ENCODE data around the gene DEGS2. TPM values are rescaled to one million over a fixed set of nuclear protein-coding genes. Genes with fewer than 3 reads are reported as not detected.

Gene DEGS2
- total RNA-seq, 1 experiment from 2014 or later = not detected

- Histone ChIP-seq H3K36me3 (ENCODE audit: insufficient read depth, low read length, poor library complexity, severe bottlenecking) (no peaks in the 10 kb centered on the region), H3K27ac (ENCODE audit: low read depth, low read length, poor library complexity, severe bottlenecking) (no peak overlapping the region), H3K27me3 (replicated peaks; ENCODE audit: insufficient read depth, low read depth, low read length, poor library complexity) (no peaks in the 10 kb centered on the region), H3K9me3 (ENCODE audit: low read depth, low read length, poor library complexity, severe bottlenecking) (no peaks in the 10 kb centered on the region), H3K4me1 (ENCODE audit: insufficient read depth, low read length, poor library complexity, severe bottlenecking) (no peaks in the 10 kb centered on the region), H3K4me3 (ENCODE audit: low read depth, low read length, poor library complexity, severe bottlenecking) (no peak overlapping the region)
- intact Hi-C loops (cut with micrococcal nuclease; ENCODE audit: unreplicated experiment) = no loop called here
- no TSS peak for BruUV-seq (replicated peaks)
- ChIA-PET CTCF (no interaction called here), POLR2A (ENCODE audit: low non-redundant PET) (no interaction called here)
- TF ChIP-seq EZH2 (IDR thresholded peaks at IDR 0.05; ENCODE audit: borderline replicate concordance, low read depth, low read length, poor library complexity, severe bottlenecking) = no peak
- TF ChIP-seq CTCF (conservative IDR thresholded peaks at IDR 0.05; ENCODE audit: low read depth, low read length) = no peak
- DNase-seq (ENCODE audit: low spot score) = no peak
These were observed 20.5 kb downstream of the DEGS2 start for GRCh38 chr14:100138955-100139354.

- Histone ChIP-seq H3K4me3 (ENCODE audit: low read depth, low read length, poor library complexity, severe bottlenecking) (no peak overlapping the region), H3K4me1 (ENCODE audit: insufficient read depth, low read length, poor library complexity, severe bottlenecking) (peaks cover 3% of the 10 kb centered on the region), H3K27ac (ENCODE audit: low read depth, low read length, poor library complexity, severe bottlenecking) (no peak overlapping the region), H3K36me3 (ENCODE audit: insufficient read depth, low read length, poor library complexity, severe bottlenecking) (no peaks in the 10 kb centered on the region), H3K27me3 (replicated peaks; ENCODE audit: insufficient read depth, low read depth, low read length, poor library complexity) (no peaks in the 10 kb centered on the region), H3K9me3 (ENCODE audit: low read depth, low read length, poor library complexity, severe bottlenecking) (no peaks in the 10 kb centered on the region)
- BruUV-seq (replicated peaks) = no TSS peak
- POLR2A ChIA-PET (ENCODE audit: low non-redundant PET) = no interaction called here
- no peak for TF ChIP-seq CTCF (conservative IDR thresholded peaks at IDR 0.05; ENCODE audit: low read depth, low read length)
- no peak for DNase-seq (ENCODE audit: low spot score)
- CTCF ChIA-PET = no interaction called here
- intact Hi-C loops (cut with micrococcal nuclease; ENCODE audit: unreplicated experiment) = no loop called here
These were observed 21.2 kb downstream of the DEGS2 start for GRCh38 chr14:100138082-100138787.

GRCh38 chr14:100137173-100137572 lies 22.3 kb downstream of the DEGS2 start:
- BruUV-seq (replicated peaks) = no TSS peak
- no peaks in the 10 kb centered on the region for H3K9me3 ChIP-seq (ENCODE audit: low read depth, low read length, poor library complexity, severe bottlenecking)
- intact Hi-C loops (cut with micrococcal nuclease; ENCODE audit: unreplicated experiment) = no loop called here
- no peaks in the 10 kb centered on the region for H3K27me3 ChIP-seq (replicated peaks; ENCODE audit: insufficient read depth, low read depth, low read length, poor library complexity)
- POLR2A ChIA-PET (ENCODE audit: low non-redundant PET) = no interaction called here
- no peaks in the 10 kb centered on the region for H3K36me3 ChIP-seq (ENCODE audit: insufficient read depth, low read length, poor library complexity, severe bottlenecking)
- H3K27ac ChIP-seq (ENCODE audit: low read depth, low read length, poor library complexity, severe bottlenecking) = no peak overlapping the region
- DNase-seq (ENCODE audit: low spot score) = no peak
- CTCF ChIA-PET = no interaction called here
- H3K4me1 ChIP-seq (ENCODE audit: insufficient read depth, low read length, poor library complexity, severe bottlenecking) = peaks cover 13% of the 10 kb centered on the region
- TF ChIP-seq CTCF (conservative IDR thresholded peaks at IDR 0.05; ENCODE audit: low read depth, low read length) (no peak), EZH2 (IDR thresholded peaks at IDR 0.05; ENCODE audit: borderline replicate concordance, low read depth, low read length, poor library complexity, severe bottlenecking) (no peak)
- no peak overlapping the region for H3K4me3 ChIP-seq (ENCODE audit: low read depth, low read length, poor library complexity, severe bottlenecking)

All from A673 (cell line).